Thymus (tissue), 11 donors: ENCODE data around the gene SLC39A13. TPM values are rescaled to one million over a fixed set of nuclear protein-coding genes. Genes with fewer than 3 reads are reported as not detected.

Experiments used
- DNase-seq, 9 donors: peaks; one replicate each; pipeline ENCODE4 v3.0.0-alpha.2; 2013; ENCODE audit warnings: low spot score in 9 of 9, low read depth in 6 of 9, missing footprints in 1 of 9
- H3K27ac ChIP-seq, 2 donors: one replicate each; pipeline ENCODE4 v1.5.1; 2013; ENCODE audit warnings: control low read depth in 1 of 2, low read depth in 1 of 2, low read length in 1 of 2, mild to moderate bottlenecking in 1 of 2, moderate library complexity in 1 of 2
- H3K27me3 ChIP-seq, 2 donors: one replicate each; pipeline ENCODE4 v1.5.1; 2013; ENCODE audit warnings: low read length in 1 of 2; ENCODE audit not compliant: control insufficient read depth in 2 of 2, insufficient read depth in 1 of 2
- H3K36me3 ChIP-seq, 2 donors: one replicate each; pipeline ENCODE4 v1.5.1; 2013; ENCODE audit warnings: low read length in 1 of 2, mild to moderate bottlenecking in 1 of 2, moderate library complexity in 1 of 2; ENCODE audit not compliant: control insufficient read depth in 2 of 2, insufficient read depth in 2 of 2
- H3K4me1 ChIP-seq, 2 donors: one replicate each; pipeline ENCODE4 v1.5.1; 2013; ENCODE audit warnings: low read length in 2 of 2; ENCODE audit not compliant: control insufficient read depth in 2 of 2, insufficient read depth in 2 of 2
- H3K4me3 ChIP-seq, 2 donors: one replicate each; pipeline ENCODE4 v1.5.1; 2013; ENCODE audit warnings: low read length in 2 of 2, control low read depth in 1 of 2, mild to moderate bottlenecking in 1 of 2
- H3K9me3 ChIP-seq, 2 donors: one replicate each; pipeline ENCODE4 v1.5.1; 2013; ENCODE audit warnings: low read length in 1 of 2, mild to moderate bottlenecking in 1 of 2; ENCODE audit not compliant: control insufficient read depth in 2 of 2, insufficient read depth in 1 of 2
- WGBS: extraction: QIAGEN DNeasy Blood & Tissue Kit; methylation state at CpG from one replicate; pipeline ENCODE4 v1.1.7; 2013; 5-methylcytosine and 5-hydroxymethylcytosine counted together
- polyA plus RNA-seq: library from polyadenylated mRNA; stranded (reverse); fragments of 200-250 nt; gene quantifications from one replicate; pipeline ENCODE4 v1.2.3, GENCODE V29; 2013
- total RNA-seq: library from RNA; stranded (reverse); fragments of 120-200 nt; gene quantifications from one replicate; pipeline ENCODE4 v1.2.4, GENCODE V29; 2013
- donor health status: healthy.

Gene SLC39A13
- total and polyA plus RNA-seq, 2 donors: 15.0 to 37.1 TPM

DNA sequence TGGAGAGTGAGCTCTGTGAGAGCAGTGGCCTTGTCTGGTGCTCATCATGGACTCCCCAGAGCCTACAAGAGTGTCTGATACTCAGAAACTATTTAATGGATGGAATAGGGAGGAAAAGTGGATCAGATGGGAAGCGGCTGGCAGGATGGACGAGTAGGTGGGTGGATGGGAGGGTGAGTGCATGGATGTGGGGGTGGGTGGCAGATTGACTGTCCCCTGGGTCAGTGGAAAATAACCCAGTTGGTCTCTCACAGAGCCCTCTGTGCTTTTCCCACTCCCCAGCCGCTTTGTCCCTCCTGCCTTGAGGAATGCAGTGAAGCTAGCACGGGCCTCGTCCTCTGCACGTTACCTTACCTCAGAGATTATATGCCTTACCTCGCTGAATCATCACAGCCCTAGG, 36.0 kb upstream of the SLC39A13 start:
- no peak for DNase-seq
- no peak overlapping the region for H3K4me3 ChIP-seq
- WGBS: 89% methylated on average over 7 of the region's 7 CpGs
- no peaks in the 10 kb centered on the region for H3K27me3 ChIP-seq
- no peak overlapping the region for H3K27ac ChIP-seq
- H3K9me3 ChIP-seq: no peaks in the 10 kb centered on the region
- no peaks in the 10 kb centered on the region for H3K4me1 ChIP-seq
- H3K36me3 ChIP-seq: no peaks in the 10 kb centered on the region

DNA sequence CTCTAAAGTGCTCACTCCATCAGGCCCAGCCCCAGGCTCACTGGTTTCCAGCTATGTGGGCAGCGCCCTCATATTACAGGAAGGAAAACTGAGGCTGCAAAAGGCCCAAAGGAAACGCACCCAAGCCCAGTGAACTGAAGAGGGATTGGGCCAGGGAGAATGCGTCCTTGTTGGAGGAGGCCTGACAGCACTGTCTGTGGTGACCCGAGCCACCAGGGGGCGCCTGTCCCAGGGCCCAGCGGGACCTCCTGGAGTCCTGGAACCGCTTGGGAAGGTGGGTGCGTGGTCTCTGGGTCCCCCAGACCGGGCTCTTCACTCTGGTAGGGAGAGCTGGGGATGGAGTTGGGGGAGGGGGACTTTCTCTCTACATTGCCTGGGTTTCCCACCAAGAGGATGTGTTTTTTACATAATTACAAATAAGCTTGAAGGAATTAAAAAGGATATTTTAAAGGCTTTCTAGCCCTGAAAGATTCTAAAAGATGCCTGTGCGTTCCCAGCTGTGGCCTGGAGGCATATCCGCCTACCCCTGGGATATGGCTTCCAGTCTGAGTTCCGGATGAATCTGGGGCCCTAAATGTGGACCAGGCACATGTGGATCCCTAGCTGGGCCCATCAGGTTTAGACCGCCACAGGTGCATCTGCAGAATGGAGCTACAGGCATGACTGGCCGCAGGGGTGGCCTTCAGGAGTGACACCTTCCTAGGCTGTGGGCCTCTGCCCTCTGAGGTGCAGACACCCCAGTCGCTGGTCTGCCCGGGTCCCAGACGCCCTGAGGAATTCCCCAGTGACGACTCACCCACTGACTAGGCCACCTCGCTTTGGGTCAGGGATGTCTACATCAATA, 34.3 kb upstream of the SLC39A13 start:
- Histone ChIP-seq H3K4me1 (peaks cover 2 to 14% of the 10 kb centered on the region in 2 donors), H3K27ac (no peak overlapping the region), H3K4me3 (no peak overlapping the region), H3K36me3 (no peaks in the 10 kb centered on the region), H3K9me3 (no peaks in the 10 kb centered on the region), H3K27me3 (peaks cover 0 to 3% of the 10 kb centered on the region in 2 donors)
- DNase-seq: peak in 7 of 9 donors; percentile 51 to 82 (median 68)
- WGBS: 61% methylated on average over 19 of the region's 19 CpGs

DNA sequence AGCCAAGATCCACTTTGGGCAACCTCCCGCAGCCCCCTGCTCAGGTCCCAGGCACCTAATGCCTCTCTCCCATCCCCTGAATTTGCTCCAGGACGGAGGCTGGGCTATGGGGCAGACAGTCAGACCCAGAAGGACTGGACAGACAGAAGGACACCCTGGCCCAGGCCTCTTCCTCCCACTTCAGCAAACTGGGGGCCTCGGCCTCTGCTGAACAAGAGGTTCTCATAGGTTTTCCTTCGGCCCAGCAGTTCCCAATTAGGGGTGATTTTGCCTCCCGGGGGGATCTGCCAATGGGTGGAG, 33.7 kb upstream of the SLC39A13 start:
- Histone ChIP-seq H3K4me3 (no peak overlapping the region), H3K27ac (no peak overlapping the region), H3K27me3 (peaks cover 0 to 3% of the 10 kb centered on the region in 2 donors), H3K9me3 (no peaks in the 10 kb centered on the region), H3K36me3 (no peaks in the 10 kb centered on the region), H3K4me1 (peaks cover 2 to 15% of the 10 kb centered on the region in 2 donors)
- DNase-seq: no peak
- 94% methylated on average over 5 of the region's 5 CpGs for WGBS

DNA sequence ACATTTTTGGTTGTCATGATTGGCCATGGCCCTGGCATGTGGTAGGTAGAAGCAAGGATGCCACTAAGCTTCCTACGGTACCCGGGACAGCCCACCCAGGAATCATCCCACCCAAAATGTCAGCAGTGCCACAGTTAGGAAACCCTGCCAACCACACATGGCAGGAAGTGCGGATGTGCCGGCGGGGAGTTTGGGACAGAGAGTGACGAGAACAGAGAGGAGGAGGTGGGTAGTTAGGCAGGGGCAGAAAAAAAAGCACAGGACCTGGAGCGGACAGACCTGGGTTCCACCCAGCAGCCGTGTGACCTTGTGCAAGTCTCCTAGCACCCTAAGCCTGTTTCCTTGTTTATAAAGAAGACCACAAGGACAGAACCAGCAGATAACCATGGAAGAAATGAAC, 33.4 kb upstream of the SLC39A13 start:
- 89% methylated on average over 8 of the region's 8 CpGs for WGBS
- Histone ChIP-seq H3K4me1 (peaks cover 2 to 15% of the 10 kb centered on the region in 2 donors), H3K27ac (no peak overlapping the region), H3K9me3 (no peaks in the 10 kb centered on the region), H3K36me3 (no peaks in the 10 kb centered on the region), H3K4me3 (no peak overlapping the region), H3K27me3 (peaks cover 0 to 3% of the 10 kb centered on the region in 2 donors)
- DNase-seq: no peak

DNA sequence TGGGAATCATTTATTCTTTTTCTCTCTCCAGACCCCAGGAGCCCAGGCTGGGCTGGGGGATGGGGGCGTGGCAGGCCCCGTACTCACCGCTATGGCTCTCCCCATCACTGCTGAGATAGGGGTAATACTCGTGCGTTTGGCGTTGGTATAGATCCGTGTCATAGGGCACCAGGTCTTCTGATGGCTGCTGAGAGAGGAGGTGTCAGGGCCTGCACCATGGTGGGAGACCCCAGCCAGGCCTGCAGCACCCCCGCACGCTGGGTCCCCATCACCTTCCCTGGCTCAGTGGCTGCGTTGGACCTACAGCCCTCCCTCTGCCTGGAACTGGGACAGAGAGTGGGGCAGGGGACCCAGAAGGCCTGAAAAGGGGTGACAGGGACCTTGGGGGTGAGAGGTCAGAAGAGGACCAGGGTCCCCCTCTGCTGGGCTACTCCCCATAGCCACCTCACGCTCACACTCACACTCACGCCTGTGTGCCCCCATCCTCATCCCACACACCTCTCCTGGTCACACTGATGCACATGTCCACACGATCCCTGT, 32.8 kb upstream of the SLC39A13 start:
- H3K4me1 ChIP-seq: peaks cover 2 to 15% of the 10 kb centered on the region in 2 donors
- peaks cover 0 to 3% of the 10 kb centered on the region in 2 donors for H3K27me3 ChIP-seq
- 96% methylated on average over 13 of the region's 13 CpGs for WGBS
- no peaks in the 10 kb centered on the region for H3K9me3 ChIP-seq
- no peaks in the 10 kb centered on the region for H3K36me3 ChIP-seq
- no peak for DNase-seq
- no peak overlapping the region for H3K4me3 ChIP-seq
- H3K27ac ChIP-seq: no peak overlapping the region

DNA sequence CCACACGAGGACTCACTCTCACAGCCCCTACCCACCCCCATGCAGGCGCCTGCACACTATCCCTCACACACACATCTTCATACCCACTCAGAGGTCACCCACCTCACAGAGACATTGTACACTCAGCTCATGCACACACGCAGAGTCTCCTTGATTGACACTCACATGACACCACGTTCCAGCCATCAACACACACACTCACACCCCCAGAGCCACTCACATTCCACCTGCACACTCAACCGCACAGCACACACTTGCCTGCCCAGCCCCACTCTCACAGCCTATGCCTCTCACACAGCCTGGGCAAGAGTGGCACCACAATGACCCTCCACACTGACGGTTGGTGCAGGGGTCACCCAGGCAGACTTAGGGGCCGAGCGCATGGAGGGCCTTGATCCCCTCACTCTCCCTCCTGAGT, 32.3 kb upstream of the SLC39A13 start:
- no peak for DNase-seq

DNA sequence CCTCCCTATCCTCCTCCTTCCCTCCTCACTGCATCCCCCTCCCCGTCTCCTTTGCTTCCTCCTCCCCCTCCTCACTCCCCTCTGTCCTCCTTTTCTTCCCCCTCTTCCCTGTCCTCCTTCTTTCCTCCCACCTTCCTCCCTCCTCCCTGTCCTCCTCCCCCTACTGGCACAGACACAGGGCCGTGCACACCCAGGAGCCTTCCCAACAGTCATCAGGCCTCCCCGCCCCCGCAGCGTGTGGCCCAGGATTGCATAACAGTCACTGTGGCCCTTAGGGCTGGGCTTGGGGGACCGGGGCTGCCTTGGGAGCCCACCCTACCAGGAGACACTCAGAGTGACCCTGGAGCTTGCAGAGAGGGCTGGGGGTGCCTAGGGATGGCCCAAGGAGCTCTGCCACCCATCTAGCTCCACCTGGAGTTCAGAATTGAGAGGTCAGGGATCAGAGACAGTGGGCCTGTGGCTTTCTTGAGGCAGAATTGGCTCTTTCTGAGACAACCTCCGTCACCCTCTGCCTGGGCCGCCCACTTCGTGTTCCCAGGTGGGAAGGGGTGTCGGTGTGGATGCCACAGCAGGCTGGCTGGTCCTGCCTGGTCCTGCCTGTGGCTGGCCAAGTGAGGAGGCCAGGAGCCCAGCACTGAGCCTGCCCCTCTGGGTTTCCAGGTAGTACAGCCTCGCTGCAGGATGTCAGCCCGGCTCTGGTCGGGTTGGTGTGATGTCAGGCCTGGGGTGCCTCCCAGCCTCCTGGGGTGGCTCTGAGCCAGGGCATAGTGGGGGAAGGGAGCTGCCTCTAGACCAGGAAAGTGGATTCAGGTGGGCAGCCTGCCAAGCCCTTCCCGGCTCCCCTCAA, 31.6 kb upstream of the SLC39A13 start:
- peaks cover 2 to 15% of the 10 kb centered on the region in 2 donors for H3K4me1 ChIP-seq
- no peaks in the 10 kb centered on the region for H3K9me3 ChIP-seq
- no peaks in the 10 kb centered on the region for H3K36me3 ChIP-seq
- H3K27ac ChIP-seq: peak overlapping the region; percentile 3 to 18
- no peak for DNase-seq
- WGBS: 44% methylated on average over 14 of the region's 14 CpGs
- peak overlapping the region in 1 of 2 donors; percentile 34 for H3K4me3 ChIP-seq
- peaks cover 0 to 3% of the 10 kb centered on the region in 2 donors for H3K27me3 ChIP-seq

More for the DNA sequence above, 32.3 kb upstream of the SLC39A13 start:
- peaks cover 2 to 15% of the 10 kb centered on the region in 2 donors for H3K4me1 ChIP-seq
- no peak overlapping the region for H3K27ac ChIP-seq
- H3K4me3 ChIP-seq: peak overlapping the region in 1 of 2 donors; percentile 20
- peaks cover 0 to 3% of the 10 kb centered on the region in 2 donors for H3K27me3 ChIP-seq
- WGBS: 84% methylated on average over 8 of the region's 8 CpGs
- no peaks in the 10 kb centered on the region for H3K9me3 ChIP-seq
- no peaks in the 10 kb centered on the region for H3K36me3 ChIP-seq

DNA sequence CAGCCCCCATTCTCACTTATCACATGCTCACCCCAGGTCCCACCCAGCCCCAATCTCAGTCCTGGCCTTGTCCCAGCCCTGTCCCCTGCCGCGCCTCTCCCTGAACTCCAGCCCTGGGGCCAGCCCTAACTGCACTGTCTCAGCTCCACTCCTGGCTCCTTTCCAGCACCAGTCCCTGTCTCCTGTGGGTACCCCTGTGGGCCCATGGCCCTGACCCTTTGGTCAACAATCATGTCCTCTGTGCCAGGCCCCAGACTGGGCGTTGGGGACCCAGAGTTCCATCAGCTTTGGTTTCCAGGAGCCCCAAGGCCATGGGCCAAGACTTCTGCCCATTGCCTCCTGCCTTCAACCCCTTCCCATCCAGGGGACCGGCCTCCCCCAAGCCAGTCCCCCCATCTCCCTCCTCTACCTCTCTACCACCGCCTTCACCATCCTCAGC, 30.8 kb upstream of the SLC39A13 start:
- WGBS: 47% methylated on average over 5 of the region's 5 CpGs
- Histone ChIP-seq H3K4me1 (peaks cover 2 to 15% of the 10 kb centered on the region in 2 donors), H3K9me3 (no peaks in the 10 kb centered on the region), H3K27ac (peak overlapping the region; percentile 10 to 17), H3K36me3 (no peaks in the 10 kb centered on the region), H3K27me3 (peaks cover 0 to 3% of the 10 kb centered on the region in 2 donors), H3K4me3 (peak overlapping the region in 1 of 2 donors; percentile 34)
- DNase-seq: no peak
